ENCODE measurements around the gene KLHL2. TPM values are rescaled to one million over a fixed set of nuclear protein-coding genes. Genes with fewer than 3 reads are reported as not detected.

Gene KLHL2
- total and polyA plus RNA-seq, 2 donors (not counting 3 experiments of a cell fraction or from before 2014, with no cell fraction given): 9.9 to 22.1 TPM

DNA sequence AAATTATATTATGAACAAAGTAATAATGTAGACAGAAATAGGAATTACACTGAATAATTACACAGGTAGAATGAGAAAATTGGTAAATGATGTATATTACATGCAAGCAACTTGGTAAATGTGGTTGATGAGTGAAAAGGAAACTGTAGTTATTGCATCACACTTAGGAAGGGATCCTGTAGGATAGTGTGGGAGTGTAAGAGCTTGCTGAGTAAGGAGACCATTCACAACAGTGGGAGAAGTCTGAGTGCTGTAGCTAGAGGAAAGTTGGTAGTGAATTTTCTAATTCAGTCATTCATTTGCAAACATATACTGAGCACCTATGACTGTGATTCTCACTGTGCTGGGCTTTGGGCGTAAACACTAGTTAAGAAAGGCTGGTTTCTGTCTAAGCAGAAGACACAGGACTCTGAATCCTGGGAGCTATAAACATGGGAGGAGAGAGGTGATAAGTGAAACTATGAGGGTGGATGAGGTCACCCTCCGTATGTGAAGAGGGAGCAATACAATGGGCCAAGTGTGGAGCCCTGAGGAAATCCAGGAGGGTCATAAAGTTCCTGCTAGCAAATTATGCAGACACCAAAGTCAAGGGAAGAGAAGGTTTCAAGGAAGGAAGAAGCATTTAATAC lies 157.2 kb downstream of the KLHL2 start:
- Histone ChIP-seq H3K36me3 (ENCODE audit: control insufficient read depth in 2 of 2, extremely low read depth in 1 of 2, insufficient read depth in 2 of 2, low read length in 2 of 2) (no peaks in the 10 kb centered on the region), H4K20me1 (replicated peaks; ENCODE audit: control insufficient read depth, extremely low read depth, insufficient read depth, low read length) (no peaks in the 10 kb centered on the region), H3K4me3 (replicated peaks in 1 of 3; ENCODE audit: insufficient read depth in 1 of 3, low read depth in 1 of 3, low read length in 3 of 3) (no peak overlapping the region), H3K4me2 (ENCODE audit: insufficient read depth, low read length) (no peak overlapping the region), H3K9me3 (replicated peaks; ENCODE audit: control insufficient read depth, insufficient read depth, low read length) (no peaks in the 10 kb centered on the region), H3K79me2 (ENCODE audit: control insufficient read depth, insufficient read depth, low read length) (no peaks in the 10 kb centered on the region), H3K27ac (ENCODE audit: insufficient read depth, low read depth, low read length) (no peak overlapping the region), H3K27me3 (ENCODE audit: control insufficient read depth in 2 of 2, insufficient read depth in 2 of 2, low read length in 2 of 2) (peaks cover 0 to 10% of the 10 kb centered on the region in 2 experiments), H3K4me1 (ENCODE audit: control insufficient read depth, extremely low read depth, insufficient read depth, low read length) (no peaks in the 10 kb centered on the region), H3K9ac (replicated peaks; ENCODE audit: extremely low read depth, insufficient read depth, low read length) (no peak overlapping the region), H2AFZ (ENCODE audit: low read depth, low read length) (no peak overlapping the region), H3K9me1 (replicated peaks; ENCODE audit: control insufficient read depth, extremely low read depth, insufficient read depth, low read length) (no peaks in the 10 kb centered on the region)
- no peak for TF ChIP-seq JUN (IDR thresholded peaks at IDR 0.05; ENCODE audit: borderline replicate concordance, insufficient read depth, insufficient read length, low read depth)
- TF ChIP-seq POLR2A (IDR thresholded peaks at IDR 0.05; ENCODE audit: low read depth, low read length): no peak
- TF ChIP-seq, protein P1, sequence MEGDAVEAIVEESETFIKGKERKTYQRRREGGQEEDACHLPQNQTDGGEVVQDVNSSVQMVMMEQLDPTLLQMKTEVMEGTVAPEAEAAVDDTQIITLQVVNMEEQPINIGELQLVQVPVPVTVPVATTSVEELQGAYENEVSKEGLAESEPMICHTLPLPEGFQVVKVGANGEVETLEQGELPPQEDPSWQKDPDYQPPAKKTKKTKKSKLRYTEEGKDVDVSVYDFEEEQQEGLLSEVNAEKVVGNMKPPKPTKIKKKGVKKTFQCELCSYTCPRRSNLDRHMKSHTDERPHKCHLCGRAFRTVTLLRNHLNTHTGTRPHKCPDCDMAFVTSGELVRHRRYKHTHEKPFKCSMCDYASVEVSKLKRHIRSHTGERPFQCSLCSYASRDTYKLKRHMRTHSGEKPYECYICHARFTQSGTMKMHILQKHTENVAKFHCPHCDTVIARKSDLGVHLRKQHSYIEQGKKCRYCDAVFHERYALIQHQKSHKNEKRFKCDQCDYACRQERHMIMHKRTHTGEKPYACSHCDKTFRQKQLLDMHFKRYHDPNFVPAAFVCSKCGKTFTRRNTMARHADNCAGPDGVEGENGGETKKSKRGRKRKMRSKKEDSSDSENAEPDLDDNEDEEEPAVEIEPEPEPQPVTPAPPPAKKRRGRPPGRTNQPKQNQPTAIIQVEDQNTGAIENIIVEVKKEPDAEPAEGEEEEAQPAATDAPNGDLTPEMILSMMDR (IDR thresholded peaks at IDR 0.05; ENCODE audit: extremely low read depth in 1 of 2, insufficient read depth in 1 of 2, low read depth in 1 of 2, low read length in 2 of 2): no peak
- no peak for TF ChIP-seq POLR2AphosphoS5 (IDR thresholded peaks at IDR 0.05; ENCODE audit: insufficient read depth, low read depth, low read length)
- TF ChIP-seq GATA2 (IDR thresholded peaks at IDR 0.05; ENCODE audit: insufficient read depth, insufficient read length, low read depth, low read length): no peak
- no peak for TF ChIP-seq EZH2 (IDR thresholded peaks at IDR 0.05; ENCODE audit: borderline replicate concordance, low read depth, low read length, severe bottlenecking)
- TF ChIP-seq FOS (IDR thresholded peaks at IDR 0.05; ENCODE audit: borderline replicate concordance, insufficient read depth, low read length): no peak
- no peak for TF ChIP-seq MYC (IDR thresholded peaks at IDR 0.05; ENCODE audit: low read depth, low read length)
- TF ChIP-seq, protein P2, sequence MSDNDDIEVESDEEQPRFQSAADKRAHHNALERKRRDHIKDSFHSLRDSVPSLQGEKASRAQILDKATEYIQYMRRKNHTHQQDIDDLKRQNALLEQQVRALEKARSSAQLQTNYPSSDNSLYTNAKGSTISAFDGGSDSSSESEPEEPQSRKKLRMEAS (IDR thresholded peaks at IDR 0.05; ENCODE audit: insufficient read depth, insufficient read length): no peak
- ChIA-PET POLR2A (interaction anchor here (0.6 kb wide), 1 partner anchor 22 kb away, joined by 3 read pairs; no protein-coding TSS in a partner anchor), CTCF (interaction anchor here (1.2 to 2.2 kb wide), 3 partner anchors 9 to 19 kb away, joined by 3 to 9 read pairs (median 3); no protein-coding TSS in a partner anchor)
- intact Hi-C loops (cut with micrococcal nuclease) (no loop called here), dilution Hi-C loops (cut with MboI; ENCODE audit: extremely low pct_ligation_motif_present, low sequenced_read_pairs) (no loop called here)
- DNase-seq (ENCODE audit: low read depth, low spot score): no peak
- no TSS peak for BruUV-seq (replicated peaks)
- FAIRE-seq: no peak

All from endothelial cell of umbilical vein (primary cell).